Neural cell (in vitro differentiated cells): ENCODE data around the gene TMEM132E. TPM values are rescaled to one million over a fixed set of nuclear protein-coding genes. Genes with fewer than 3 reads are reported as not detected.

Source experiments
- H2AFZ ChIP-seq: fragments of 200-600, 300-800 bp; sonication (generic), shearing (Covaris generic); 2 replicates; pipeline ENCODE4 v1.6.0; 2014; ENCODE audit warnings: low read depth, mild to moderate bottlenecking, antibody characterized with exemption, low read length, moderate library complexity
- H3F3A ChIP-seq: fragments of 200-600 bp; shearing (Covaris generic); 2 replicates; pipeline ENCODE4 v1.6.1; 2016; ENCODE audit warnings: mild to moderate bottlenecking, moderate library complexity, mixed read lengths, antibody characterized with exemption, low read length; ENCODE audit not compliant: insufficient read depth, poor library complexity, severe bottlenecking
- H3K27ac ChIP-seq: fragments of 200-600, 300-800 bp; sonication (generic), shearing (Covaris generic); 2 replicates; pipeline ENCODE4 v1.5.1; 2014; ENCODE audit warnings: mild to moderate bottlenecking, low read length, moderate library complexity
- H3K27me3 ChIP-seq: fragments of 300-800, 200-600 bp; sonication (generic), shearing (Covaris generic); 2 replicates; pipeline ENCODE4 v1.6.0; 2014; ENCODE audit warnings: mild to moderate bottlenecking, low read depth, low read length, moderate library complexity; ENCODE audit not compliant: insufficient read depth
- H3K36me3 ChIP-seq: fragments of 300-800, 200-600 bp; sonication (generic), shearing (Covaris generic); 2 replicates; pipeline ENCODE4 v1.5.1; 2014; ENCODE audit warnings: mild to moderate bottlenecking, antibody characterized with exemption, low read length, moderate library complexity; ENCODE audit not compliant: insufficient read depth
- H3K4me2 ChIP-seq: fragments of 300-800, 200-600 bp; sonication (generic), shearing (Covaris generic); 2 replicates; pipeline ENCODE4 v1.6.0; 2014; ENCODE audit warnings: mild to moderate bottlenecking, low read length
- H3K4me3 ChIP-seq: fragments of 300-800, 200-600 bp; sonication (generic), shearing (Covaris generic); 2 replicates; pipeline ENCODE4 v1.5.1; 2014; ENCODE audit warnings: mild to moderate bottlenecking, low read length, moderate library complexity
- H3K79me2 ChIP-seq: fragments of 200-600 bp; shearing (Covaris generic); replicated peaks from 2 replicates; pipeline ENCODE4 v1.6.0; 2014; ENCODE audit warnings: mild to moderate bottlenecking, low read length, moderate library complexity; ENCODE audit not compliant: insufficient read depth
- H3K9ac ChIP-seq: fragments of 300-800, 200-600 bp; sonication (generic), shearing (Covaris generic); 2 replicates; pipeline ENCODE4 v1.6.1; 2016; ENCODE audit warnings: mild to moderate bottlenecking, low read length, mixed read lengths
- H3K9me2 ChIP-seq: fragments of 200-600 bp; shearing (Covaris generic); 2 replicates; pipeline ENCODE4 v1.6.1; 2016; ENCODE audit warnings: mild to moderate bottlenecking, low read length, mixed read lengths; ENCODE audit not compliant: insufficient read depth
- H3K9me3 ChIP-seq: fragments of 200-600, 300-800 bp; sonication (generic), shearing (Covaris generic); 2 replicates; pipeline ENCODE4 v1.6.1; 2016; ENCODE audit warnings: mild to moderate bottlenecking, mixed run types, low read length, moderate library complexity, mixed read lengths
- H4K20me1 ChIP-seq: fragments of 200-600 bp; shearing (Covaris generic); 2 replicates; pipeline ENCODE4 v1.6.1; 2016; ENCODE audit warnings: mild to moderate bottlenecking, mixed run types; ENCODE audit not compliant: insufficient read depth
- CTCF ChIP-seq: fragments of 450-650 bp; IDR thresholded peaks from 2 replicates; pipeline ENCODE4 v1.5.1; 2014; ENCODE audit warnings: antibody characterized with exemption, mild to moderate bottlenecking, moderate library complexity; ENCODE audit not compliant: poor library complexity, severe bottlenecking
- EP300 ChIP-seq: fragments of 450-650 bp; conservative IDR thresholded peaks from 2 replicates; pipeline ENCODE4 v1.6.1; 2014; ENCODE audit warnings: antibody characterized with exemption, mild to moderate bottlenecking, moderate library complexity; ENCODE audit not compliant: poor library complexity, severe bottlenecking
- EZH2 ChIP-seq: fragments of 200-600, 300-800 bp; shearing (Covaris generic), sonication (generic); IDR thresholded peaks from 2 replicates; pipeline ENCODE4 v1.6.1; 2014; ENCODE audit warnings: antibody characterized with exemption, low read length, borderline replicate concordance, mild to moderate bottlenecking; ENCODE audit not compliant: insufficient read depth, poor library complexity, severe bottlenecking
- MXI1 ChIP-seq: fragments of 450-650 bp; conservative IDR thresholded peaks from 2 replicates; pipeline ENCODE4 v1.6.1; 2014; ENCODE audit warnings: antibody characterized with exemption, mild to moderate bottlenecking; ENCODE audit not compliant: poor library complexity, severe bottlenecking
- POLR2AphosphoS5 ChIP-seq: IDR thresholded peaks from 2 replicates; pipeline ENCODE4 v1.6.1; 2012
- RAD21 ChIP-seq: fragments of 450-650 bp; conservative IDR thresholded peaks from 2 replicates; pipeline ENCODE4 v1.6.1; 2014; ENCODE audit warnings: antibody characterized with exemption, mild to moderate bottlenecking, moderate library complexity
- SMC3 ChIP-seq: fragments of 450-650 bp; conservative IDR thresholded peaks from 2 replicates; pipeline ENCODE4 v1.6.1; 2014; ENCODE audit warnings: antibody characterized with exemption, mild to moderate bottlenecking, moderate library complexity; ENCODE audit not compliant: poor library complexity
- TAF1 ChIP-seq: IDR thresholded peaks from 2 replicates; pipeline ENCODE4 v1.6.1; 2012; ENCODE audit warnings: low read depth
- polyA plus RNA-seq: library from polyadenylated mRNA; depleted of rRNA; stranded (reverse); fragments of >200 nt; gene quantifications from 2 replicates; pipeline ENCODE4 v1.2.3, GENCODE V29; 2014
- TF ChIP-seq, protein P1 (sequence below): IDR thresholded peaks from 2 replicates; pipeline ENCODE4 v1.6.1; 2012; ENCODE audit warnings: borderline replicate concordance

TMEM132E gene
- polyA plus RNA-seq, 1 donor from 2014 or later = 1.8 TPM

DNA sequence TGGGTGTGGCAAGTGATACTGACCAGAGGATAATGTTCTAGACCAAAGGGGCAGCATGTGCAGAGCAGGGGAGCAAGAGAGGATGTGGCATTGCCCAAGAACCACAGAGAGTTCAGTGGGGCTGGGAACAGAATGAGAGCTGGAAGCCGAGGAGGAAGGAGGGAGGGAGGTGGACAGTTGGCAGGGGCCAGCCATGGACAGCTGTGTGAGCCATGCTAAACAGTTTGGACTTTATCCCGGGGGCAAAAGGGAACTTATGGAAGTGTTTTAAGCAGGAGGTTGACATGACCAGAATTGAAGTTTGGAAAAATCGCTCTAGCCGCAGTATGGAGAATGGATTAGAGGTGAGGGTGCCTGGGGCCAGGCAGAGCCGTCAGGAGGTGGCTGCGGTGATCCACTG, 29.4 kb upstream of the TMEM132E start:
- Histone ChIP-seq H3K27me3 (no peaks in the 10 kb centered on the region), H2AFZ (no peak overlapping the region), H3K9me2 (no peaks in the 10 kb centered on the region), H4K20me1 (no peaks in the 10 kb centered on the region), H3K4me2 (no peak overlapping the region), H3F3A (no peaks in the 10 kb centered on the region), H3K9me3 (no peaks in the 10 kb centered on the region), H3K27ac (no peak overlapping the region), H3K79me2 (no peaks in the 10 kb centered on the region), H3K36me3 (no peaks in the 10 kb centered on the region), H3K4me3 (no peak overlapping the region), H3K9ac (no peak overlapping the region)
- TF ChIP-seq MXI1 (no peak), SMC3 (no peak), POLR2AphosphoS5 (no peak), CTCF (no peak), EP300 (no peak), EZH2 (no peak), RAD21 (no peak), TAF1 (no peak)
- TF ChIP-seq, protein P1, sequence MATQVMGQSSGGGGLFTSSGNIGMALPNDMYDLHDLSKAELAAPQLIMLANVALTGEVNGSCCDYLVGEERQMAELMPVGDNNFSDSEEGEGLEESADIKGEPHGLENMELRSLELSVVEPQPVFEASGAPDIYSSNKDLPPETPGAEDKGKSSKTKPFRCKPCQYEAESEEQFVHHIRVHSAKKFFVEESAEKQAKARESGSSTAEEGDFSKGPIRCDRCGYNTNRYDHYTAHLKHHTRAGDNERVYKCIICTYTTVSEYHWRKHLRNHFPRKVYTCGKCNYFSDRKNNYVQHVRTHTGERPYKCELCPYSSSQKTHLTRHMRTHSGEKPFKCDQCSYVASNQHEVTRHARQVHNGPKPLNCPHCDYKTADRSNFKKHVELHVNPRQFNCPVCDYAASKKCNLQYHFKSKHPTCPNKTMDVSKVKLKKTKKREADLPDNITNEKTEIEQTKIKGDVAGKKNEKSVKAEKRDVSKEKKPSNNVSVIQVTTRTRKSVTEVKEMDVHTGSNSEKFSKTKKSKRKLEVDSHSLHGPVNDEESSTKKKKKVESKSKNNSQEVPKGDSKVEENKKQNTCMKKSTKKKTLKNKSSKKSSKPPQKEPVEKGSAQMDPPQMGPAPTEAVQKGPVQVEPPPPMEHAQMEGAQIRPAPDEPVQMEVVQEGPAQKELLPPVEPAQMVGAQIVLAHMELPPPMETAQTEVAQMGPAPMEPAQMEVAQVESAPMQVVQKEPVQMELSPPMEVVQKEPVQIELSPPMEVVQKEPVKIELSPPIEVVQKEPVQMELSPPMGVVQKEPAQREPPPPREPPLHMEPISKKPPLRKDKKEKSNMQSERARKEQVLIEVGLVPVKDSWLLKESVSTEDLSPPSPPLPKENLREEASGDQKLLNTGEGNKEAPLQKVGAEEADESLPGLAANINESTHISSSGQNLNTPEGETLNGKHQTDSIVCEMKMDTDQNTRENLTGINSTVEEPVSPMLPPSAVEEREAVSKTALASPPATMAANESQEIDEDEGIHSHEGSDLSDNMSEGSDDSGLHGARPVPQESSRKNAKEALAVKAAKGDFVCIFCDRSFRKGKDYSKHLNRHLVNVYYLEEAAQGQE = no peak

- no peak for TF ChIP-seq RAD21
- no peak for TF ChIP-seq EZH2
- no peak for TF ChIP-seq SMC3
- TF ChIP-seq POLR2AphosphoS5 = no peak
- TF ChIP-seq MXI1 = no peak
- no peak for TF ChIP-seq CTCF
- TF ChIP-seq TAF1 = no peak
- TF ChIP-seq, protein P1 = no peak
- TF ChIP-seq EP300 = no peak
- Histone ChIP-seq H2AFZ (no peak overlapping the region), H3K4me2 (no peak overlapping the region)
Observed at GRCh38 chr17:34553907-34554306, 25.5 kb upstream of the TMEM132E start.

More at GRCh38 chr17:34553907-34554306, 25.5 kb upstream of the TMEM132E start:
- Histone ChIP-seq H3K9me2 (no peaks in the 10 kb centered on the region), H4K20me1 (no peaks in the 10 kb centered on the region), H3K79me2 (no peaks in the 10 kb centered on the region), H3K27ac (no peak overlapping the region), H3K36me3 (no peaks in the 10 kb centered on the region), H3F3A (no peaks in the 10 kb centered on the region), H3K4me3 (no peak overlapping the region), H3K9me3 (no peaks in the 10 kb centered on the region), H3K27me3 (no peaks in the 10 kb centered on the region), H3K9ac (no peak overlapping the region)
